DMS 273 treated with DMSO at 0.1 percent for 48 hours (cell line): ENCODE data around the gene FAM76B.
"Not testable (repeated sequence)": the region's sequence is repeated elsewhere in the genome, so short reads cannot be mapped to it uniquely, and the experiment has no call there.

Experiments
- DNase-seq: peaks from one replicate; lab custom pipeline; 2025; lab: John Stamatoyannopoulos, UW

FAM76B gene

DNA sequence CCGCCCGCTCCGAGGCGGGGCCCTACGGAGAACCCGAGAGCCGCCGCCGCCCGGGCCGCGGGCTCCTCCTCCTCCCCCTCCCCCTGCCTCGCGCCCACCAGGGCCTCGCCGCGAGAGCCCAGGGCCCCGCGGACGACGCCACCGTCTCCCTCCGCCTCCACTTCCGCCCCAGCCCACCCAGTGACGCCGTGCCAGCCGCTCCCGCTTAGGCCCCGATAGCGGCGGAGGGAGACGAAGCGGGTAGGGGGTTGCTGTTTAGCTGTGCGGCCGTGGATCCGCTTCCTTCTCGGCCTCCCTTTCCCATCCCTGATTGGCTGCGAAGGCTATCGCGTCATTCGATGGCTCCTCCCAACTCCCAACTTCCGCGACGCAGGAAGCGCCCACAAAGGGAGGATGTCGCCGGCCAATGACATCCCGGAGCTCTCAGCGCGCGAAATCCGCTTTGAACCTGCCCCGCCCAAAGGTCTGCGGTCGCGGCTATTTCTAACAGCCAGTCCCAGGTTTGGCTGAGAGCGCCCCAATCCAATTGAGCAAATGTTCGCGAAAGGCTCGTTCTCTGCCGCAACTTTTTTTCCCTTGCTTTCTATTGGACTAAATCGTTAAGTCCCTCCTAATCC, at the start of gene FAM76B:
FAM76B (minus strand) TSS at position 277 of the 617 bp plus-strand sequence. CDS start 304 bp downstream, outside the sequence.
- peak; percentile 93 for DNase-seq

DNA sequence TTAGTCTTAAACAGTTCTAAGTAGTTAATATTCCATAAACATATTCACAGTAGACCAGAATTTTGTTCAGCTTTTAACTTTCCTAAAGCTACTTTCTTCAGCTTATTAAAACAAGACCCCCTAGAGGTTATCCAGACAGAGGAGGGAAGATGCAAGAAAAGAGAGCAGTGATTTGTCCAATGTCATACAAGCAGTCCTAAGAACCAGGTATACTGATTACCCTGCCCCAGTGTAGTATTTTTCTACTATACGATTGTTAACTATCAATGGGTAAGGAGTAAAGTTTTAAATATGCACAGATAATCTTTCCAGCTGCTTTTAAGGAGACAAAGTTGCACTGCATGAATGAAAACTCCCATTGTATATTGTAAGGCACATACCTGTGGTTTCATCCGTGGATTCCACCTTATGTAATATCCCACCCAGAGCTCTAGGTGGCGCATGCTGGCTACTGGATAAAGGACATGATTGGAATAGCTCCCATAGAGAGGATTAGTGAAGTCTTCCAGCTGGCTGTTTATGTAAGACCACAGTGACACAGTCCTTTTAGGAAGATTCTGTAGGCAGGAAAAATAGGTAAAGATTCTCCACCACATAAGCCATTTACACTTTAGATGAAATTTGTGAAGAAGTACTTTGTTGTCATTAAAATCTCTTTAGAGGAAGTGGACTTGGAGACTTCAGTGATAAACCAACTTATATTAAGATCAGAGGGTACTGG, 46.3 kb upstream of the FAM76B start:
- DNase-seq: peak; percentile 20

DNA sequence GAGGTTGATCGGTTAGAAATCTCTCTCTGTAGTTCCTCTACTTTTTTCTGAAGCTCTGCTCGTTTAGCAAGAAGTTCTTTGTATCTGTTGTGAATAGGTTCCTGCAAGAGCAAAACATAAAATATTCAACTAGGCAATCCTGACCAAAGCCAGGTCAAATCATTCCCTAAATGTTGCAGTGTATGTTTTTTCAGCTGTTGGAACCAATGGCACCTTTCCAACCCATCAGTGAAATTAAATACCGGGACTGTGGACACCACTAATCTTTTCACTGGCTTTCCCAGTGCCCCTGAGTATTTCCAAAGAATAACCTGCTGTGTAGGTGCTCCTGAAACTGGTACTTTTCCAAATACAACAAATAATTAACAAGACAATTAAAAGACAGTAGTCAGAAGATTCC, 45.8 kb upstream of the FAM76B start:
- no peak for DNase-seq

DNA sequence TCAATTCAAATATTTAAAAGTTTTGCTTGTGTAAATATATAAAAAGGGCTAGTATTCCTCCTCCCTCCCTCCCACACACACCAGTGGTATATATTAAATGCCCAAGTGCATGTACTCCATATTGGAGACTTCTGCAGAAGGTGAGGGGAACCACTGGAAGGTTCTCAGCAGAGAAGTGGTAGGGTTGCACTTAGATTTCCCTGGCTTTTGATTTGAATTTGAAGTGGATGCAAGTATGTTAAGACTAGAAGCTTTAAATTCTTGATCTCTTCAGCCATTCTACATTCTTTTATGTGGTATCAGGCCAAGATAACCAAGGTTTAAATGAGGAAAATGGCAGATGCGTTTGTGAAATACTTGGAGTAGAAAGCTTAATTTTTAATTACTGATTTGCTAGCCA, 43.8 kb upstream of the FAM76B start:
- DNase-seq: no peak

DNA sequence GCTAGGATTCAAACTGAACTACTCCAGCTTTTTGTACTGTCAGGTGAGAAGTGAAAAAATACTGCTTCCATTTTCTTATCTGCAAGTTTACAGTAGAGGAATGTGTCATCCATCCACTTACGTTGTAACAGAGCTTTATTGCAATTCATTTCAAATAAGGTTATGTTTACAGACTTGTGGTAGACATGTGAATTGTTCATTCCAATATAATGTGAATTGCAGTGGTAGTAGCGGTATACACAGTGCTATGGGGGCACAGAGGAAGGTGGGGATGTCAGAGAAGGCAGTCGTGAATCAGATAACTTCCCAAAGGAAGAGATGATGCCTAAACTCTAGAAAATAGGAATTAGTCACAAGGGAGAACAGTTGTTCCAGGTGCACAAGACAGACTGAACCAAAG, 43.2 kb upstream of the FAM76B start:
- DNase-seq: no peak

DNA sequence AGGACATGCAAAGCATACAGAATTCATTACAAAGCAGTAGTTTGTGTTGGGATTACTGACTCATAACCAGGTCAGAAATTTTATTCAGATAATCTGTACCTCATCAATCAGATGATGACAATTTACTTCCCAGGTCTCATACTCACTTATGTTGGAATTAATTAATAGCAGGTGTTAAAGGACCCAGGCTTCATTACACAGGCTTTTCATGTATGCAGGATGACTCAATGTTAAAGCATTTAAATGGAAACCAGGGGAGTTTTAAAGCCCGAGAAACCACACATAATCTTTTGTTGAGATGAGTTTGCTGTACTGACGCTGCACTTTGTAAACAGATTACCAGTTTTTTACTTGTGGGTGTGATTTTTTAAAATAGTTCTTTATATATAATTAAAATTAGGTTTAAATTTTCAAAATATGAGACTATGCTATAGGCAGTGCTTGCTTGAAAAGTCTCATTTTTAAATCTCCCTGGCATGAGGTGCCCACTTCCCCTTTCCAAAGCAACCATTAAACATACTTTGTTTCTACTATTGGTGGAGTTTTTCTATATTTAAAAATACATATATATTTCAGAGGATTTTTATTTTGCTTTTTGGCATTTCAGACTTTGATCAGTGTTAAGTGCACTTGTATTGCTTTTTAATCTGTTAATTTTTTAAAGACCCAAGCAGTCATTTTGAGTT, 41.8 kb upstream of the FAM76B start:
- no peak for DNase-seq

DNA sequence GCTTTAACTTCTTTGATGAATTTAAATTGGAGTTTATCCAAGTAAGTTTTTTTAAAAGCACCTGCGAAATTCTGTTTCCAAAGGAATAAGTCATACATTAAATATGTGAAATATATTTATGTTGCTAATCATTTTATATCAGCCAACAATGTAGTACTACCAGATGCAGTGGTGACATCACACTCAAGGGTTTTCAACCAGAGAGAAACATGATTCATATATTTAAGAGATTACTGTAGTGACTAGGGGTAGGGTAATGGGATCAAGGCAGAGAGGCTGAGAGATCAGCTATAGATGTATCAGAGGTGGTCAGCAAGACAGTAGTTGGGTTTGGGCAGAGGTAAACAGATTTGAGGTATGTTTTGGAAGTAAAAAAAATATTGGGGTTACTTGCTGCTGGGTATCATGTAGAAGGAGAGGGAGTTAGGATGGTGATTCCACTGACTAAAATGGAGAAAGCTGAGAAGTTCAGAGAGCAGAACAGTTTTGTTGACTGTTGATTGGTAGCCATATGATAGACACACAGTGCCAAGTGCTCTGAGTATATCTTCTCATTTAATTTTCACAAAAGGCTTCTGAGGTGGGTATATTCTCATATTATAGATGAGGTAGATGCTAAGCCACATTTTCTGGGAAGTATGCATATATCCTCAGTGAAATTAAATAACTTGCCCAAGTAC, 40.1 kb upstream of the FAM76B start:
- no peak for DNase-seq

DNA sequence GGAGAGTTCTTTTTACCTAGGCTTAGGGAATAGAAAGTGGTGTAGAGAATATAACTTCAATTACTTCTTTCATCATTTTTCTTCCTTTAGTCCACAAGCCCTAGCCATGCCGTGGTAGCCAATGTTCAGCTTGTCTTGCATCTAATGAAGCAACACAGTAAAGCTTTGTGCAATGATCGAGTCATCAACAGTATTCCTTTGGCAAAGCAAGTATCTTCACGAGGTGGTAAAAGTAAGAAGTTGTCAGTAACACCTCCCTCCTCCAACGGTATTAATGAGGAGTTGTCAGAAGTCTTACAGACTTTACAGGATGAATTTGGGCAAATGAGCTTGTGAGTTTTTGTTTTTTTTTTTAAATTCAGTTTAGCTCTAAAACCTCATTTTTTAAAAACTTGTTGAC, 38.1 kb upstream of the FAM76B start:
- DNase-seq: no peak

DNA sequence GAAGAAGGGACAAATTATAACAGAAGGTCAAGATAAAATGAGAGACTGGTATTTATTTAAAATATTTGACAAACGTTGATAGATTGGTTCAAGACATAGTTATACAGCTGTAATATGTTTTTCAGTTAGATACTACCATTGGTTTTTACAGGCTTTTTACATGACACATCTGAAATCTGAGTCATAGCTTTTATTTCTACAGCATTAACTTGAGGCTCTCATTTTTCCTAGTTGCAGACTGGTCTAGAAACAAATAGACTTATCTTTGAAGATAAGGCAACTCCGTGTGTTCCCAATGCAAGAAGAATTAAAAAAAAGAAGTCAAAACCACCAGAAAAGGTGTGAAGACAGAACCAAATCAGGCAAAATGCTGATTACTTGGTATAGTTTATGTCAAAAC, 32.1 kb upstream of the FAM76B start:
- no peak for DNase-seq

DNA sequence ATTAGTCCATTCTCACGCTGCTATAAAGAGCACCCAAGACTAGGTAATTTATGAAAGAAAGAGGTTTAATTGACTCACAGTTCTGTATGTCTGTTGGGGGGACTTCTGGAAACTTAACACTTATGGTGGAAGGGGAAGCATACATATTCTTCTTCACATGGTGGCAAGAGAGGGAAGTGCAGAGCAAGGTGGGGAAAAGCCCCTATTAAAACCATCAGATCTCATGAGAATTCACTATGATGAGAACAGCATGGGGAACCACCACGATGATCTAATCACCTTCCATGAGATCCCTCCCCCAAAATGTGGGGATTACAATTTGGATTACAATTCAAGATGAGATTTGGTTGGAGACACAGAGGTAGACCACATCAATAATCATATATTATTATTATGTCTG, 26.5 kb upstream of the FAM76B start:
- no peak for DNase-seq

DNA sequence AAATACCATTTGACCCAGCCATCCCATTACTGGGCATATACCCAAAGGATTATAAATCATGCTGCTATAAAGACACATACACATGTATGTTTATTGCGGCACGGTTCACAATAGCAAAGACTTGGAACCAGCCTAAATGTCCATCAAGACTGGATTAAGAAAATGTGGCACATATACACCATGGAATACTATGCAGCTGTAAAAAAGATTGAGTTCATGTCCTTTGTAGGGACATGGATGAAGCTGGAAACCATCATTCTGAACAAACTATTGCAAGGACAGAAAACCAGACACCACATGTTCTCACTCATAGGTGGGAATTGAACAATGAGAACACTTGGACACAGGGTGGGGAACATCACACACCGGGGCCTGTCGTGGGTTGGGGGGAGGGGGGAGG, 21.5 kb upstream of the FAM76B start:
- not testable (repeated sequence) for DNase-seq

DNA sequence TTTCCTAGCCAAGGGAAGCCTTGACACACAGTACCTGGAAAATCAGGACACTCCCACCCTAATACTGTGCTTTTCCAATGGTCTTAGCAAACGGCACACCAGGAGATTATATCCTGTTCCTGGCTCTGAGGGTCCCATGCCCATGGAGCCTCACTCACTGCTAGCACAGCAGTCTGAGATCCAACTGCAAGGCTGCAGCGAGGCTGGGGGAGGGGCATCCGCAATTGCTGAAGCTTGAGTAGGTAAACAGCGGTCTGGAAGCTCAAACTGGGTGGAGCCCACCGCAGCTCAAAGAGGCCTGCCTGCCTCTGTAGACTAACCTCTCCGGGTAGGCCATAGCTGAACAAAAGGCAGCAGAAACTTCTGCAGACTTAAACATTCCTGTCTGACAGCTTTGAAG, 16.9 kb upstream of the FAM76B start:
- DNase-seq: not testable (repeated sequence)

DNA sequence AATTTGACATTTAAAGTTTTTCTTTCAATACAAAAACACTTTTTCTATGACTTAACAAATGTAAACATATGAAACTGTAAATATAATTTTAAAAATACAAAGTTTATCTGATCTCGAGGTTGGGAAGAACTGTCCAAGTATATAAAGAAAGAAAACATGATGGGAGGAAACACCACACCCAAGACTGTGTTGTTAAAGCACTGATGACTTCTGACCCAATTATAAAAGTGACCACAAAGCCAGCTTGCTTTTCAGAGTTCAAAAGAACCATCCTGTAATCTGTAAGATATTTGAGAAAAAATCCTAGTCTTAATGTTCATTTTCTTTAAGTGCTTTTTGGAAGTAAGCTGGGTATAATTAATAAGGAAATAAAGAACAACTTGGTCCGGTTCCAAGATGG, 16.3 kb upstream of the FAM76B start:
- DNase-seq: no peak

DNA sequence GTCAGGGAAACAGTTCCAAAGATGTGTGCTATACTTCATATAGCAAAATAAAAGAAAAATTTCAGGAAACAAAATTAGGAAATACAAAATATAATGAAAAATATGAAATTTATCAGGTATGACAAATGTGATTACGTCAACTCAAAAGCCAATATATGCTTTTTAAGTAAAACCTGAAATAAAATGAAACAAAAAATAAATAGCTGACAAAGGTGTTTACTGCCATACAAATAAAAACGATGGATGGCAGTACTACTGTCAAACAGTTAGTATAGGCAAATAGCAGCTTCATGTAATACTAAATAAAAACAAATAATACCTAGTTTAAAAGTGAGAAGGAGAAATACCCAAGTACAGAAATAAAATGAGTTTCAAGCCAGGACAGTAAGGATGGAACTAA, 14.4 kb upstream of the FAM76B start:
- no peak for DNase-seq

DNA sequence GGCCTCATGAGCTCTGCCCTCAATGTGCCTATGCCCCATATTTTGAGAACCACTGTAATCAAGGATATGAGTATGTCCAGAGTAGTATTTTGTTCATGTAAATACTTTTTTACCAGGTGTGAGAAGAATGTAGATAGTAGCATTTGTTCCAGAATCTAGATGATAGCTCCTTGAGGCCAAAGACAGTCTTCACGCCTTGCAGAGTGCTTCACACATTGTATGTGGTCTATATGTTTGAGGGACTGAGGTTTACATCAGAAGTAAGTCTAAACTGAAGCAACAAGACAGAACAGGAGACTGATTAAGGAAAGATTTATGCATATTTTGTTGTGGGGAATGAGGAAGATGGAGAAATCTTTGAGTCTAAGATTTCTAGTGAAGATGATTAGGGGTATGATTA, 13.2 kb upstream of the FAM76B start:
- DNase-seq: no peak

DNA sequence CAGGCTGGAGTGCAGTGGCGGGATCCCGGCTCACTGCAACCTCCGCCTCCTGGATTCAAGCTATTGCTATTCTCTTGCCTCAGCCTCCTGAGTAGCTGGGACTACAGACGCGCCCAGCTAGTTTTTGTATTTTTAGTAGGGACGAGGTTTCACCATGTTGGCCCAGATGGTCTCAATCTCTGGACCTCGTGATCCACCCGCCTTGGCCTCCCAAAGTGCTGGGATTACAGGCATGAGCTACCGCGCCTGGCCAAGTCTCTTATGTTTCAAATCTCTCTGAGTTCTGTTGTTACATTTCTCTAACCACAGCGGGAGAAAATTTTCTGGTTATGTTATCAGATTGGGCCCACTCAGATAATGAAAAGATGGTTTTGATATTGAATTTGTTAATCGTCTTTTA, 10.9 kb upstream of the FAM76B start:
- no peak for DNase-seq

DNA sequence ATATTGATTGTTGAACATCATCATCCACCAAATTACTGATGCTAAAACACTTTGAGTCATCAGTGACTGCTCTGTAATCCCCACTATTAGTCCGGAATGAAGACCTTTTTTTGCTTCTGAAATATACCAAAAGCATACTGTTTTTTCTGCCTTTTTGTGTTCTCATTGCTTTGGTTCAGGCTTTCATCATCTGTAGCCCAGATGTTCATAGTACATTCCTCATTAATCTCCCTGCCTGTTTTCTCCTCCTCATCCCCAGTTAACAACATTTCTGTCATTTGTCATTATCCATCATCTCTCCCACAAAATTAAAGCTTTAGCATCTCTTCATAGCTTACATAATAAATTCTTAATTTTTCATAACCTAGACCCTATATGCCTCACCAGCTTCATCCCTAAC, 10.0 kb upstream of the FAM76B start:
- no peak for DNase-seq

DNA sequence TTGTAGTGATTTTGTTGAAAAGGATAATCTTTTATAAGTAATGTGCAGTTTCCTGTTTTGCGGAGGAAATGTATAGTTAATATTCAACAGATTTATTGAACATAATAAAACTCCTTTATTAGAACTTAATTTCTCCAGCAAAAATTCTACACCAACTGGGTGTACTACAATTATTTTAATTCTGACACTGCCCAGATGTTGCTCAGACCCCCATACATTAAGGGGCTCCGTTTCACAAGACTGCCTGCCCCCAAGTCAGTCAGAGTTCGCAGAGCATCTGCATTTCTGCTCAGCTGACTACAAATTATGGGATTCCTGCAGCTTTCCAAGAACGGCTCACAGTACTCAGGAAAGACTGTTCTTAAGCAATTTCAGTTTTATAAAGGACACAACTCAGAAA, 6.9 kb upstream of the FAM76B start:
- no peak for DNase-seq

DNA sequence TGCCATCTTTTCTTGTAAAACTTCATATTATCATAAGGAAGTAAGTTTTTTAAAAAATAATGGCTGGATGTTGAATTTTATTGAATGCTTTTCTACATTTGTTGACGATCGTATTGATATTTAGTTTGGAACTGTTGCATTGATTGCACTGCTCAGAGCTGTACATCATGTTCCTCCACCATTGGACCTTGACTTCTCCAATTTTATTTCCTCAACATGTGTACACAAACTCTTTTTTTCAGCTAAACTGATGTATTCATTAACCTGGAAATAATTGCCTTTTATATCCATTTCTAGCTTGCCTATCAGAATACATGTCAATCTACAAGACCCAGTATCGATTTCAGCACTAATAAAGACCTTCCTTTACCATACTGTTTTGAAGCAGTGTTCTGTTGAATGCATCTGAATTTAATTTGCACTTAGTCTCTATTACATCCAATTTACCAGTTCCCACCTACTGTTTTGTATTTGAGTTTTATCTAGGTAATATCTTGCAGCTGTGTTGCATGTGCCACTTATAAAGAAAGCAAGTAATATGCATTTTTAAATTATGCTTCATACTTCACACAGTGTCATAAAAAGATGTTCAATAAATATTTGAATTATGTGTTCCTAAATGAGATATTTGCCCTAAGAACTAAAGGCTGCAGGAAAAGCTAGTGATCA, 6.2 kb upstream of the FAM76B start:
- DNase-seq: no peak

DNA sequence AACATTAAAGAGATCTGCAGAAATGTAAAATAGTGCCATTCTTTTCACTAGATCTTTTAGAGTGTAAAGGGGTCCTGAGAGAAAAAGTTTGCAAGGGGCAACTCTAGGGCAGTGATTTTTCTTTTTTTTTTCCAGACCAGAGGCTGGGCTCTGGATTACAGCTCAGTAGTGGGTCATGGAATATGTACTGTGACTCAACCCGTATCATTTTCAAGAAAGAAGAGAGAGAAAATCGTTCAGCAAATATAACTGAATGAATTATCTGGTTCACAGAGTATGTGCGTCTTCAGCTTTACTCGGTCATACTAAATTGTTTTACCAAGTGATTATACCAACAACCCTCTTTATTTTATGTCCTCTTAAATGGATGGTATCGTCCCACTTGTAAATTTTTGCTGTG, 4.5 kb upstream of the FAM76B start:
- no peak for DNase-seq

DNA sequence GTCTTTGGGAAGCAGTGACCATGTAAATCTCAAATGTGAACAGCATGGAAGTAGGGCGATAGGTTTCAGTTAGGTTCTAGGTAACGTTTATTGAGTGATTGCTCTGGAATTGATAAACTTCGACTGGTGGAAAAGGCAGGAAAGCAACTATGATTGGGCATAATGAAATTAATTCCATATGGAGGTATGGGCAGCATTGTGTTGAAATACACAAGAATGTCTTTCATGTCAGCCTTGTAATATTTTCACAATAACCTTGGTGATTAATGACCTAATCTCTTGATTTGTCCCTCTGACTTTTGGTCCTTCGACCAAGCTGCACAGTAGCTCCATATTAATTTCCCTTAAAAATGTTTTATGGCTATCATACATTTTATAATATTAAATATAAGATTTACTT, 3.5 kb upstream of the FAM76B start:
- DNase-seq: no peak

DNA sequence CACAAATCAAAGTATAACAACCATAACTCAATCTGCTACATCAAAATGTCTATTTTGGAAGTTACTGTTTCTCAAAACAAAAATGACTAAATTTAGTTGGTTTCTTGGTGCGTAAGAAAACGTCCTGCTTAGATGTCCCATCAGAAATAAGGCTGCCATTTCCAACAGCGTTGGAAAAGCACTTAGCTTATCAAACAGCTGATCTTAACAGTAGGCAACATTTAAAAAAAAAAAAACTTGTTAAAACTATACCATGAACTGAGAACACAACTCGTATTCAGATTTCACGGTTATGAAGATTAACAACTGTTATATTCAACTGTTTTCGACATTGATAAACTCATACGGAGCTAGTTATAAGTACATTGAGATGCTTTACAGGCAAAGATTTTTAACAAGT, 3.1 kb upstream of the FAM76B start:
- DNase-seq: no peak
